22Rv1 (cell line): ENCODE results near the gene LETMD1.

Source experiments
- CTCF ChIP-seq: fragments of 450-650 bp; IDR thresholded peaks from 2 replicates; pipeline ENCODE4 v1.5.1; 2017; ENCODE audit warnings: mild to moderate bottlenecking
- ZFX ChIP-seq: fragments of 450-650 bp; IDR thresholded peaks from 2 replicates; pipeline ENCODE4 v1.6.1; 2017; ENCODE audit warnings: antibody characterized with exemption, borderline replicate concordance

DNA sequence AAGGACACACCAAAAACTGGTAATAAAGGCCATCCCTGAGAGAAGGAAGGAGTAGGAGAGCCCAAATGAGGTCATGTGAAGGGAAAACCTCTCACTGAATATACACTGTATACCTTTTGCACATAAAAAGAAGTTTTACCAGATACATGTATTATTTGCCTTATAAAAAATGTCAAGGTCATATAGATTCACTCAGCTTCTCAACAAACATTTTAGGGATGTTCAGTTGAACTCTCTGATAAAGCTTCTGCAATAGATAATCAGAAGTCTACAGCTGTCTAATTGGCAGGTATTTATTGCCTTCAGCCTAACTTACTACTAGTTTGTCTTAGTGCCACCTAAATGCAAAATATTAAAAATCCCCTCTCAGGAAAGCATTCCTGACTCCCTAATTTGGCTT lies 30.7 kb upstream of the LETMD1 start:
- no peak for TF ChIP-seq CTCF
- TF ChIP-seq ZFX = no peak
